Measurements from ENCODE around the gene ISG20.

The ISG20 gene

DNA sequence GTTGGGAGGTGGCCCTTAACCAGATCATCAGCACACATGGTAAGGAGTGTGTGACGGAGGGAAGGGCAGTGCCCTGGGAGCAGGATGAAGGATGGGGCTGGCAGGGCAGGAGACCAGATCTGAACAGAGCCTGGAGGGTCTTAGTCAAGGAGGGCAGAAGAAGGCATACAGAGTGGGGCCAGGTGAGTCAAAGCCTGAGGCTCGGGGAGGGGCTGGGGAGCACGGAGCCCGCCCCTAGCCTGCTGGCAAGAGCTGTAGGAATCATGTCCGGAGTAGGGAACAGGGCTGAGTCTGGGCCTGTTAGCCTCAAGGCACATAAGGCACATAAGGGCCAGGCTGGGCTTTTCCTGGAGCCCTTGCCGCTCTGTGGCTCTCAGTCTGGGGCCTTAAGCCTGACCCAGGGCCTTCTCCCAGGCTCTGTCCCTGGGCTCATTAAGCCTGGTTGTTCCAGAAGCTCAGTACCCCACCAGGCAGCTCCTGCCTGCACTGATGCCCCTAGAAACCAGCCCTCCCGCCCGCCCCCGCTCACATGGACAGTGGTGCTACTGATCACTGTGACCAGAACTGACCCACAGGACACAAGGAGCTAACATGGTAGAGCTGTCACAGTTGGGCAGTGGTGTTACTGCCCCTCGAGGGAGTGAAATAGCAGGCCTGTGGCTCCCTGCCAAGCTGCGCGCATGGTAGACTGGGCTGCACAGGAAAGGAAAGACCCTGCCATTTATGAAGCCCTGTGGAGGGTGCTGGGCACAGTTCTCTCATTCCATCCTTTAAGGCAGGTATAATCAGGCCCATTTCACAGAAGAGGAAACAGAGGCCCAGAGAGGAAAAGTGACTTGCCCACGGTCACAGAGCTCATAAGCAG is 14.6 kb downstream of the ISG20 start:
- no peak for DNase-seq (ENCODE audit: low read depth in 2 of 2)

DNA sequence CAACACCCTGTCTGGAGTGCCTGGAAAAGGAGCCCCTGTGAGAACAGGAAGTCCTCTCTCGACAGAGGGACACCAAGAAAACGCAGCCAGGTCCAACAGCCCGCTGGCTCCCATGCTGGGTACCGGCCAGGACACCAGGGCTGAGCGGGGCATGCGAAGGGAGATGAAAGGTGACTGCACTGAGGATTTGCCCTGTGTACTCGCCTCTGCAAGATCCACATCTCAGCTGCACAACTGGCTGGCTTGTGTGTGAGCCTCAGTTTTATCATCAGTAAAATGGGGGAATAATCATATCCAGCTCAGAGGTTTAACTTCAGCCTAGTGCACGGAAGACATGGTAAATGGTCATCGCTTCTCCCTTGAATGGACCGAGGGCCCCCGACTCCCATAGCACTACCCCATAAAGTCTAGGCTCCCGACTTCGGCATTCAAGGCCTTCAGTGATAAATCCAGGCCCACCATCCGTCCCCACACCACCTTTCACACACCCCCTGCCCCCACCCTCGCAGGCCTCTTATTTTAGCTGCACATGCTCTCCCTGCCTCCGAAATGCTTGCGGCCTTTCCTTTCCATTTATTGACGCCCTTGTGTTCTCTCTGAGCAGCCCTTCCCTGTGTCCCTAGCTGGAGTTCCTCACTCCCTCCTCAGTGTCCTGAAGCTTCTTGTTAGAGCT is 15.8 kb downstream of the ISG20 start:
- DNase-seq (ENCODE audit: low read depth in 2 of 2), result no peak

DNA sequence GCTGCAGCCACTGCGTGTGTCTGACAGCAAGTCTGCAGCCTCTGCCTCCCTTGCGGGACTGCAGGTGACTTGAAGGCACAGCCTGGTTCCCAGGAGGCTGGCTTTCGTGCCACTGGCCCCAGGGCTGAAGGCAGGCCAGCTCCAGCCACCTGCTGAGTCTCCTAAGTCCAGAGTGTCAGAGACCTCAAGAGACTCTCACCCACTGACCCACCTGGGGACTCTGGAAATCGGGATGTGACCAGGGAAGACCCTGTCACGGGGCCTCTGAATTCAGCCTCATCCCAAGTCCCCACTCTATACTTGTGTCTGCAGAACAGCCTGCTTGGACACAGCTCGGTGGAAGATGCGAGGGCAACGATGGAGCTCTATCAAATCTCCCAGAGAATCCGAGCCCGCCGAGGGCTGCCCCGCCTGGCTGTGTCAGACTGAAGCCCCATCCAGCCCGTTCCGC is 16.3 kb downstream of the ISG20 start:
- DNase-seq (ENCODE audit: low read depth in 2 of 2), result no peak

DNA sequence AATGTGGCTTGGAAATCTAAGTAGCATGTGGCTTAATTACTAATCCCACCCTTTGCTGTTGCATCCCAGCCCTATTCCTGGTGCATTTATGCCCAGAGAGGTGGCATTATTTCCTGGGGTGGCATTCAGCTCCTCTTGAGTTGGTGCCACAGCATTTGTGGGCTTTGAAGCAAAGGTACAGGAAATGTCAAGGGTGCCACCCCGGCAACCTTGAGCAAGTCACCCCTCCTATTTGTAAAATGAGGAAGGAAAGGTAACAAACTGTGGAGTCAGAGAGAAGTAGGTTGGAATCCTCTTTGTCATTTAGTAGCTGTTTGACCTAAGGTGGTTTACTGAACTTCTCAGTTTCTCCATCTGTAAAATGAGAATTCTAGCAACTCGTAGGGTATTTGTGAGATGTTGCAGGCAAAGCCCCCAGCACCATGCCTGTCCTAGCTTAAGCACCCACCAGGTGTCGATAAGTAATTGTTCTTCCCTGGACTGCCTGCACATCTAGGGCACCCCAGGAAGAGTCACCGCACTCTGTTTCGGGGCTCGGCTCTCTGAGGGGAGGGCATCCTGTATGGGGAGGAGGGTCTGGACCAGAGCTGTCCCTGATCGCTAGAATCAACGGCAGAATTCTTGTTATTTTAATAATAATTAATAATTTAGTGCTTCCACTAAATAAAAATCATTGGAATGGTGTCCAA is 17.1 kb downstream of the ISG20 start:
- no peak for DNase-seq (ENCODE audit: low read depth in 2 of 2)

DNA sequence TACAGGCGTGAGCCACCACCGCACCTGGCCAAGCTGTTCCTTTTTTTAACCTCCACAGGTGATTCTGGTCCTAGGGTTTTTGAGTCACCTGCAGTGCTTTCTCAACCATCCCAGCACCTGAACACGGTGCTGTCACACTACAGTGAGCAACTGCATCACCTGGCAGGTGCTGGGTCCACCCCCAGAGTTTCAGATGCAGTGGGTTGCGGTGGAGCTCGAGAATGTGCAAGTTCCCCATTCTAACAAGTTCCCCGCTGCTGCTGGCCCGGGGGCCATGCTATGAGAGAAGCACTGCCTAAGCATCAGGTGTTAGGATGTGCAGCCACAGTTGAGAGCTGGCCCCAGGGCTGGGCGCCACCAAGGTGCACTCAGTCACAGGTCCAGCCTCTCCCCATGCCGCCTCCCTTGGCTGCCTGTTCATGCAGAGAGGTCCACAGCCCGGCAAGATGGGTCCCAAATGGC is 18.0 kb downstream of the ISG20 start:
- no peak for DNase-seq (ENCODE audit: low read depth in 2 of 2)

DNA sequence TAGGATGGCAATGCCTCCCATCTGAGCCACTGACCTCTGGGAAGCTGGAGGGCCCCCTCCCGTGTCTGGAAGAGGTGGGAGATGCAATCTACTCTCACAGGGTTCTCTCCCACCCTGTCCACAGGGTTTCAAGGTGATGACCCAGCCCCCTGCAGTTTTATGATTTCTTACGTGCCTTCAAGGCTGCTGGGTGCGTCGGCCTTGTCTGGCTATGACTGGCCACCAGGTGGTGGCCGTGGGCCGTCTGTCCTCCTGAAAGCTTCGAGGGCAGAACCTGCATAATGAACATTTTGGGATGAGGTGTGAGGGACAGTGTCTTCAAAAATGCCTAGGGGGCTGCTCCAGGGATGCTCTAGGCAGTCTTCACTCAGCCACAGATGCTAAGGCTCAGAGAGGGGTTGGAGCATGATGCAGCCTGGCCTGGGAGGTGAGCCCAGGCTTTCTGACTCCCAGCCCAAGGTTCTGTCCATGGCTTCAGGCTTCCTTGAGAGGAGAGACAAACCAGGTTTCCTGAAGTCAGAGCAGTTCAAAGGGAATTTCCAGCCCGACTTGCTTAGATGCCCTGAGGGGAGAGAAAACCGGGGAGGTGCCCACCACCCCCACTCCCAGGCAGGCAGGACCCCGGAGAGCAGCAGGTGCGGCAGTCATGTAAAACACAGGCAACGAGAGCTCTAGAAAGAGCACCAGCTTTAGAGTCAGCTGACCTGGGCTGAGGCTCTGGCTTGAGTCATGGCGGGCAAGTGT is 18.7 kb downstream of the ISG20 start:
- DNase-seq (ENCODE audit: low read depth in 2 of 2), result no peak

DNA sequence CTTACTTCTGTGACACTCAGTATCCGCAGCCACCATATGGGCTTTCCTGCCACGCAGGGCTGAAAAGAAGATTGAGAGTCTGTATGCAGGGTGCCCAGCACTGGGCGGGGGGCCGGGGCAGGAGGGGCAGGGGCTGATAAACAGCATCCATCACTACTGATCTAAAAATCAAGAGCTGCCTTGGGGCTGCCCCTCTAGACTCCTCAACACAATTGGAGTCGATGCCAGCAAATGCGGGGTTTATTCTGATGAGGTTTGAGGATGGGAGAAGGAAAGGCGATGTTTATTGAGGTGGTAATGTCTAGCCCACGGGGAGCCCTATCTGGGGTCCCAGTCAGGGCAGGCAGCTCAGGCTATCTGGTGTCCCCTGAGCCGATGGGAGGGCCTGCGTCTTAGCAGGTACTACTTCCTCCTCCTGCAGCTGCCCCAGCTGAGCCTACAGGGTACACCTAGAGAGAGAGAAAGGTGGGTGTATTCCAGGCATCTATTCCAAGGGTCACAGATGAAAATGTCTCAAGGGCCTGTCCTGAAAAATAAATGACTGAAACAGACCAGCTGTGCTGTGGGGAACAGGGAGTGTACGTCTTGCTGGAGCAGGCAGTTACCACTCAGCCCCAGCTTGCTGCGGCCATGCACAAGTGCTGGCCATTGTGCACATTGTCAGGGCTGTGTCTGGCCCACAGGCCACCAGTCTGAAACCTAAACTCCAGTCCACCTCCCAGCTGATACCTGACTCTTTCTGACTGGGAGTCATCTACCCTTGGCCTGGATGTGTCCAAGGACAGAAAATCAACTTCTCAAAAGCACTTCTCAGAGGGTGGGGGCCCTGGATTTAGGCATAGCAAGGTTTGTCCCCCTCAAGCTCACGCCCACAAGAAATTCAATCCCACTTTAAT is 19.5 kb downstream of the ISG20 start:
- DNase-seq (ENCODE audit: low read depth in 2 of 2), result no peak

DNA sequence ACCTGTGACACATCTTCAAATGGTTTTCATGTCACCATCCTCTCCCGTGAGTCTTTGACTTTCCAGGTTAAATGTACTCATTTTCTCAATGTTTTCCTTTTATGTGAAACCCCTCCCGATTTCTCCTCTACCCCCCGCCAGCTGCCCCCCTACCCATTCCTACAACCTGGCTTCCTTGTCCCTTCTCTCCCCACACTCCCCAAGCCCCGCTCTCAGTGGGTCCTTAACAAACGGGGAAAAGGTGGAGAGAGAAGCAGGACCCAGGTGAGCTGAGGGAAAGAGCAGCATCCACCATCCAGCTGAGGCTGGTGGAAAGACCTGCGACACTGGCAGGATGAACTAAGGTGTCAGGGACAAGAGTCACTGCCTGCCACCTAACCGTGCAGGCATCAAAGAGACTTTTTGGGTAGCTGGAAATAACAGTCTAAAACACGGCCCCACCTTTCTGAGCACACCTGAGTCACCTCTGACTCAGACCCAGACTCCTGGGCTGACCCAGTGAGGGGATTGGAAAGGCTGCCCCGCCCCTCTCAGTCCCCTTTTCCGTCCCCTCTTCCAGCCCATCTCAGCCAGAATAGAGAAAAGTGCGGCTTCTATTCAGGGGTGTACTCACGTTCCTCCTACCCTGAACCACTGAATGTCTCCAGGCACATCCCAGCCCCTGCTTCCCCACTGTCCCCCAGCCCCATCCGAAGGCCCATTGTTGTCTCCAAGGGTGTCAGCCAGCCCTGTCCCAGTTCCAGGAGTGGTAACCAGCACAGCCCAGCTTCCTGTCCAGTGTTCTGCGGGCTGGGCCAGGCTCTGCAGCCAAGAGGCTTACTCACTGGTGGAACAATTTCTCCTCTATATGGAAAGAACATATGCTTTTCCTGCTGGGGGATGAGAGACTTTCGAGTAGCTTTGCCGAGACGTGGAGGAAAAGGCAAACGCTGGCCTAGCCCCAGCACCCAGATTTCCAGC is 20.4 kb downstream of the ISG20 start:
- DNase-seq (ENCODE audit: low read depth in 2 of 2), result no peak

DNA sequence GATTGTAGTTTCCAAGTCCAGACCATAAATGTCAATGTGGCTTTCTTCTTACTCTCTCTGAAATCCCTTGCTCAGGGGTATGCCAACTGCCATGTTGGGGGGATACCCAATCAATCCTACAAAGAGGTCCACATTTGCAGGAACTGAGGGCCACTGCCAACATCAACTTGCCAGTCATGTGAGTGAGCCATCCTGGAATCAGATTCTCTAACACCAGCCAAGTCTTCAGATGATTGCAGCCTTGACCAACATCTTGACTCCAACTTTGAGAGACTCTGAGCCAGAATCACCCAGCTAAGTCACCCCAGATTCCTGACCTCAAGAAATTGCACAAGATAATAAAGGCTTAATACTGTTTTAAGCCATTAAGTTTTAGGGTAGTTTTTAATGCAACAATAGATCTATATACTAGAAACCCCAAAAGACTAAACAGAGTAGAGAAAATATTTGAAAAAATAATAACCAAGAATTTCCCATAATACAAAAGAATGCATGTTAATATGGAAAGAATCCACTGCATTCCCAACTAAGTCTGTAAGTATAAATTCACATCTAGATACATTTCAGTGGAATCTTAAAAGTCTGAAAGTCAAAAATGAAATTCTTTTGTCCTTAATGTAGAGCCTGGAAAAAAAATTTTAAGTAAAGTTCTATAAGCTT is 22.4 kb downstream of the ISG20 start:
- DNase-seq (ENCODE audit: low read depth in 2 of 2), result no peak

DNA sequence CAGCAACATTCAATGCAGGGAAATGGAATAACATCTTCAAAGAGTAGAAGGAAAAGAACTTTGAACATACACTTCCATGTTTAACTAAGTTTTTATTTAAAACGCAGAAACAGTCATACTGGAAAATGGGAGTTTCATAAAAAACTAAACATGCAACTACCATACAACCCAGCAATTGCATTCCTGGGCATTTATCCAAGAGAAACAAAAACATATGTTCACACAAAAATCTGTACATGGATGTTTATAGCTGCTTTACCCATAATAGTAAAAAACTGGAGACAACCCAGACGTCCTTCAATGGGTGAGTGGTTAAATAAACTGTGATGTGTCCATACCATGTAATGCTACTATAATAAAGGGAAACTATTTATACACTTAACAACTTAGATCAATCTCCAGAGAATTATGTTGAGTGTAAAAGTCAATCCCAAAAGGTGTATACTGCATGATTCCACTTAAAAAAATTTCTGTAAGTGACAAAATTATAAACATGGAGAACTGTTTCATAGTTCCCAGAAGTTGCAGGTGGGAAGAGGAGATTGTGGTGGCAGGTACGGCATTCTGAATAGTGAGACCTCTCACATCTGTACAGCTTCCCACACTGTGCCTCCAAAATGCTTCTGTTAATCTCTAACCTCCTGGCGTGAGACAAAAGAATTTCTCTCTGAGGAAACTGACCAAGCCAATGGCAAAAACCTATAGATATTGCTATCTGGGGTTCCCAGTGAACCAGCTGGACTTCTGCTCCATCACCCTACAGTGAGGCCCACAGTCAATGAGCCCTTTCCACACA is 23.1 kb downstream of the ISG20 start:
- DNase-seq (ENCODE audit: low read depth in 2 of 2), result no peak

DNA sequence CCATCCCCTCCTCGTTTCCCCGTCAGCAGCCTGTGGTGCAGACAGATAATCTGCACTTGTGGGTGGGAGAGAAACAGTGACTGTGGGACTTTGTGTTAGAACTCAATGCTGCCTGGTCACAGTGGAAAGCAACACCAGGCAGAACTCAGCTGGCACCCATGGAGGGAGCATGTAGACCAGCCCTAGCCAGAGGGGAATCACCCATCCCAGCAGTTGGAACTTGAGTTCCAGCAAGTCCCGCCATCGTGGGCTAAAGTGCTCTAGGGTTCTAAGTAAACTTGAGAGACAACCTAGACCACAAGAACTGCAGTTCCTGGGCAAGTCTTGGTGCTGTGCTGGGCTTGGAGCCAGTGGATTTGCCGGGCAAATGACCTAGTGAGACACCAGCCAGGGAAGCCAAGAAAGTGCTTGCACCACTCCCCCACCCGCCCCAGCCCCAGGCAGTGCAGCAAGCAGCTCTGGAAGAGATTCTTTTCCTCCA is 24.4 kb downstream of the ISG20 start:
- DNase-seq (ENCODE audit: low read depth in 2 of 2), result no peak

DNA sequence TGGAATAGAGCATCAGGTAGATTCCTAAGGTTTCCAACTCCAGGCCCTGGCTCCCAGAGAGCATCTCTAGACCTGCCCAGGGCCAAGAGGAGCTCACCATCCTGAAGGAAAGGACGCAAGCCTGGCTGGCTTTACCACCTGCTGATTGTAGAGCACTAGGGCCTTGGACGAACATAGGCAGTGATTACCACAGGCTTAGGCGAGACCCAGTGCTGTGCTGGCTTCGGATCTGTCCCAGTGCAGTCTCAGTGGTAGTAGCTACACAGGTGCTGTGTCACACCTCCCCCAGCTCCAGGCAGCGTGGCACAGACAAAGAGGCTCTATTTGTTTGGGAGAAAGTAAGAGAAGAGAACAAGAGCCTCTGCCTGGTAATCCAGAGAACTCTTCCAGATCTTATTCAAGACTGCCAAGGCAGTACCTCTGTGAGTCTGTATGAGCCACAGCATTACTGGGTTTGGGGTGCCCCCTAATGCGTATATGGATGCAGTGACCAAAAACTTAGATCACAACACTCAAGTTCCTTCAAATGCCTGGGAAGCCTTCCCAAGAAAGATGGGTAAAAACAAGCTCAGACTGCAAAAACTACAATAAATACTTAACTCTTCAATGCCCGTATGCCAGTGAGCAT is 25.4 kb downstream of the ISG20 start:
- no peak for DNase-seq (ENCODE audit: low read depth in 2 of 2)

DNA sequence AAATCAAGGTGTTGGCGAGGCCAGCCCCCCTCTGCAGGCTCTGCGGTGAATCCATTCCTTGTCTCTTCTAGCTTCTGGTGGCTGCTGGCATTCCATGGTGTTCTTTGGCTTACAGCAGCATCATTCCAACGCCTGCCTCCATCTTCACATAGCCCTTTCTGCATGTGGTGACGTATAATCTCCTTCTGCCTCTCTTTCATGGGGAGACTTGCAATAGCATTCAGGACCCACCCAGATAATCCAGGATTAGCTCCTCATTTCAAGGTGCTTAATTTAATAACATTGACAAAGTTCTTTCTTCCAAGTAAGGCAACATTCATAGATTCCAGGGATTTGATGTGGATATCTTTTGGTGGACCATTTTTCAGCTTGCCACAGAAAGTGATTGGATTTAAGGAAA is 35.8 kb downstream of the ISG20 start:
- DNase-seq (ENCODE audit: low read depth in 2 of 2), result no peak

DNA sequence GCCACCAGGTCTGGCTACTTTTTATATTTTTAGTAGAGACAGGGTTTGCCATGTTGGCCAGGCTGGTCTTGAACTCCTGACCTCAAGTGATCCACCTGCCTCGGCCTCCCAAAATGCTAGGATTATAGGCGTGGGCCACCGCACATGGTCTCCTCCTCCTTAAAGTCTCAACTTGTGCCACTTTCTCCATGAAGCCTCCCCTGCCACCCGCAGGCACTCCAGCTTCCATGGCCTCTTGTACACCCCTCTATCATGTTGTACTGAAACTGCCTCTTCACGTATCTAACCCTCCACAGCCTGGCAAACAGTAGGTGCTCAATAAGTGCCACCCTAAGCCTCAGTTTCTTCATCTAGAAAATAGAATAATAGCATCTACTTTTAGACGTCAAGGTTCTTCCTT is 39.9 kb downstream of the ISG20 start:
- no peak for DNase-seq (ENCODE audit: low read depth in 2 of 2)

DNA sequence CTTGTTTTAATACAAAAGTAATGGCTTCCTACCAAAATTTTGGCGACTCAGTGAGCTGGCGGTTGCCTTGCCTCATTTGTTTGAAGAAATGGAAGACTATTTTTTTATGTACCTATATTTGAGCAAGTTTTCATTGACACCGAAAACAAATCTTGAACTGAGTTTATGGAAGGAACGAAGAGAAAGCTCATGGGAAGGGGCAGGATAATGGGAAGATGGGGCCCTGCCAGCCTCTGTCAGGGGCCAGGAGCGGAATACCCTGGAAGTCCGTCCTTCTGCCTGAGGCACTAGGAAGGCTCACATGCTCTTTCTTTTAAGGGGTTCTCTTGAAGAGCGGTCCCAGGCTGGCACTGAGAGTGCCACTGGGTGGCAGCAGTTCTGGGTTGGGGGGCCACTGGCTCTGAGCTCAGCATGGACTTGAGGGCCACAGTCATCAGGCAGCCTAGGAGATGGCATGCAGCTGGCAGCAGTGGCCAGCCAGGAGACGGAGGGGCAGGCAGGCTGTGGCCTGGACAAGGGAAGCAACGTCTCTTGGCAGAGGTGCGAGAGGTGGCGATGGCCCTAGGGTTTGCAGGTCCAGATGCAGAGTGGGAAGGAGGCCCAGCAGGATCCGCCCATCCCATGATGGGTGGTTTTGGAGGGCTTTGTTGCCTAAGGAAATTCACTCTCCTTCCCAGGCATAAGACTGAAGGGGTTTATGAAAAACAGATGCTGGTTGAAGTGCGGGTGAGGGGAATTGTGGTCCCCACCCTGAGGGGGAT is 41.6 kb downstream of the ISG20 start:
- DNase-seq (ENCODE audit: low read depth in 2 of 2), result no peak

DNA sequence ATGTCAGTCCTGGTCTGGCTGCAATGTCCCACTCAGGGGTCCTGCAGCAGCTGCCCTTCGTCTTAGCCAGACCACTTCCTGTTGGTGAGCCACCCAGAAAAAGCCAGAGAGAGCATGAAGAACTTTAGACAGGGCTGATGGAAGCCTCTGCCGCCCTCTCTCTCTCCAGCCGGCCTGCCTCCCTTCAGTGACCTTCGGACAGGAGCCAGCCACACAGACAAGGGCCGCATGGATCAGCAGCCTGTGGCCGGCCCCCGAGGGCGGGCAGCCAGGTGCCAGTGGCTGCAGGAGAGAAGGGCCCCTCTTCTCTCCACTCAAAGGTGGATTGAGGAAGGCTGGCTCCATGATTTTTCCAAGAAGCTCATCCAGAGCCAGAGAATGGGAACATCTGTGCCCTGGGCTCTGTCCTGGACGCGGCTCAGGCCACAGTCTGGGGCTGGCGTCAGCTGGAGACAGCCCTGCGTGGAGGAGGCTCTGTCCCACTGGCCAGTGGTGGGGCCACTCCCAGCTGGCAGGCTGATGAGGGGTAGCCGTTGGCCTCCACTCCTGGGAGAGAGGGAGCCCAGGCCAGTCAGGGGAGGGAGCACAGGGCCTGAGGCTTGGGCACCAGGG is 42.9 kb downstream of the ISG20 start:
- no peak for DNase-seq (ENCODE audit: low read depth in 2 of 2)
